DMS53 (cell line): ENCODE results near the gene PLD1.
"Not testable (repeated sequence)": the region's sequence is repeated elsewhere in the genome, so short reads cannot be mapped to it uniquely, and the experiment has no call there.

Source experiments
- DNase-seq: peaks from one replicate; lab custom pipeline; 2025; lab: John Stamatoyannopoulos, UW

The PLD1 gene

DNA sequence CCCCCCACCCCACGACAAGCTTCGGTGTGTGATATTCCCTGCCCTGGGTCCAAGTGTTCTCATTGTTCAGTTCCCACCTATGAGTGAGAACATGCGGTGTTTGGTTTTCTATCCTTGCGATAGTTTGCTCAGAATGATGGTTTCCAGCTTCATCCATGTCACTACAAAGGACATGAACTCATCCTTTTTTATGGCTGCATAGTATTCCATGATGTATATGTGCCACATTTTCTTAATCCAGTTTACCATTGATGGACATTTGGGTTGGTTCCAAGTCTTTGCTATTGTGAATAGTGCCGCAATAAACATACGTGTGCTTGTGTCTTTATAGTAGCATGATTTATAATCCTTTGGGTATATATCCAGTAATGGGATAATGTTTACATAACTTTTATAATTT is 4.4 kb upstream of the PLD1 start:
- DNase-seq = not testable (repeated sequence)

DNA sequence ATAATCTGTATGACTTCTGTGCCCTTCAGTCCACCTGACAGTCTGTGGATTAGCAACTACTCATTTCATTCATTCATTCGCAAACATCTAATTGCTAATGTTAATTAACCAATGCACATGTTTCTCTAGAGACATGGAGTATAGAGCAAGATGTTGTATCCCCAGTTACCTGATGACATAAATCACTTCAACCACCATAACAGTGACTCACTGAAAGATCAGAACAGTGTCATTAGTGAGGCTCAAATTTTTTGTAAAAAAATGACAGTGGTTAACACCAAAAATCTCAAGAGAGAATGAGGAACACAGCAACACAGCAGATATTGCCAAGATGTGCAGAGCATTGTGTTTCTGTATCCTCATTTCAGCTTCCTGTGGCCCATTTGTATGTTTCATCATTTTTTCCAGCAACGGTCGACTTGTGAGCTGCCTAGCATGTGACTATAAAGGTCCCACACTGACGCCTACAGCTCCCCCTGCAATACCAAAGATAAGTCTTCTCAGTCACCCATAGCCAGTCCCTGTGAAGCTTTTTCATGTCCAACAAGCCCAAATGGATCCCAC is 3.7 kb upstream of the PLD1 start:
- no peak for DNase-seq

- DNase-seq = no peak
Observed at GRCh38 chr3:171813278-171813896, 3.1 kb upstream of the PLD1 start.

GRCh38 chr3:171812811-171813210 is 2.5 kb upstream of the PLD1 start:
- DNase-seq = no peak

- no peak for DNase-seq
Observed at GRCh38 chr3:171811913-171812335, 1.6 kb upstream of the PLD1 start.

DNA sequence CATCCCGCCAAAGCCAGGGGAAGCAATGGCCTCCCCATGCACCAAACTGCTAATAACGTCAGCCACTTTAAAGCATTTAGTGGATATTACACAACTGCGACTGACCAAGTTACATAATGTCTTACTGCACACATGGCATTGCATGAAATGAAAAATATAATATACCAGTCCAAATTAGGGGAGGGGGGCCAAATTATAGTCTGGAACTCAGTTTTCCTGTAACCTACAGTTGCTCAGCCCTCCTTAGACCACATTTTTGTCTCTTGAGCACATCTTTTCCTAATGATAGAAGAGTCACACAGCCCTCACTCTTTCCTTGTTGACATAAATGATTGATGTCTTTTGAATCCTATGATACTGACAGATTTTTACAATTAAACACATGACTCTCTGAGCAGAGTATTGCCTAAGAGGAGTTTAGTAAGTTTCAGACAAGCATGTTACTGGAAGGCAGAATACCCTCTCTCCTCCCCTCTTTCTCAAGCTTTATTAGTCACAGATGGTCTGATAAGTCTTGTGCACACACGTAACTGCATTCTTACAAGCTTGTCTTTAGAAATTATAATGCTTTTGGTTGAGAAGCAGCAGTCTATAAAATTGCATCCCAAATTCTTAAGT is 1.1 kb upstream of the PLD1 start:
- peak; percentile 7 for DNase-seq

- no peak for DNase-seq
Observed at GRCh38 chr3:171810629-171811294, 479 bp upstream of the PLD1 start.

DNA sequence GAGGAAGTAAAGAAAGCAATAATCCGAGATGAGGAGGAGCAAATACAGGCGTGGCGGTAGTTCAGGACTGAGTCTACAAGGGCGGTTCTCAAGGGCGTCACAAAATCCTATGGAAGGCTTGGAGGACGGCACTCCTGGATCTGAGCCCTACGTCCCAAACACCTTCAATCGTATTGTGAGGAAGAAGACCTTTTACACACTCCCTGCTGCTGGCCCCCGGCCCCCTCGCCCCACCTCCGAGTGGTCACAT is 747 bp downstream of the PLD1 start:
- DNase-seq = peak; percentile 73

GRCh38 chr3:171807806-171808205 is 2.5 kb downstream of the PLD1 start:
- DNase-seq = peak; percentile 48

DNA sequence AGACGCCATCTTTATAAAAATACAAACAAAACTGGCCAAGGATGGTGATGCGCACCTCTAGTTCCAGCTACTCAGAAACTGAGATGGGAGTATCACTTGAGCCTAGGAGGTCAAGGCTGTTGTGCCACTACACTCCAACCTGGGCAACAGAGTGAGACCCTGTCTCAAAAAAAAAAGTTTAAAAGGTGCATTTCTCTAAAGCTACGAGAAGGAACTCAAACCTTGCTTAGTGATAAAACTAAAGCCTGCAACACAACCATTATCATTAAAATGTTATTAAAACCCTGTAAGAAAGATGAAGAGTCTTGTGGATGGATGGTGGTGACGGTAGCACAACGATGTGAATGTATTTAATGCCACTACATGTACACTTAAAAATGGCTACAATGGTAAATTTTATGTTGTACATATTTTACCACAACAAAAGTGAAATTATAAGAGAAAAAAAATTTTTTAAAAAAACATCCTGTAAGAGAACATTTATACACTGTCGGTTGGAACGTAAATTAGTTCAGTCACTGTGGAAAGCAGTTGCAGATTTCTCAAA is 3.1 kb downstream of the PLD1 start:
- no peak for DNase-seq

DNA sequence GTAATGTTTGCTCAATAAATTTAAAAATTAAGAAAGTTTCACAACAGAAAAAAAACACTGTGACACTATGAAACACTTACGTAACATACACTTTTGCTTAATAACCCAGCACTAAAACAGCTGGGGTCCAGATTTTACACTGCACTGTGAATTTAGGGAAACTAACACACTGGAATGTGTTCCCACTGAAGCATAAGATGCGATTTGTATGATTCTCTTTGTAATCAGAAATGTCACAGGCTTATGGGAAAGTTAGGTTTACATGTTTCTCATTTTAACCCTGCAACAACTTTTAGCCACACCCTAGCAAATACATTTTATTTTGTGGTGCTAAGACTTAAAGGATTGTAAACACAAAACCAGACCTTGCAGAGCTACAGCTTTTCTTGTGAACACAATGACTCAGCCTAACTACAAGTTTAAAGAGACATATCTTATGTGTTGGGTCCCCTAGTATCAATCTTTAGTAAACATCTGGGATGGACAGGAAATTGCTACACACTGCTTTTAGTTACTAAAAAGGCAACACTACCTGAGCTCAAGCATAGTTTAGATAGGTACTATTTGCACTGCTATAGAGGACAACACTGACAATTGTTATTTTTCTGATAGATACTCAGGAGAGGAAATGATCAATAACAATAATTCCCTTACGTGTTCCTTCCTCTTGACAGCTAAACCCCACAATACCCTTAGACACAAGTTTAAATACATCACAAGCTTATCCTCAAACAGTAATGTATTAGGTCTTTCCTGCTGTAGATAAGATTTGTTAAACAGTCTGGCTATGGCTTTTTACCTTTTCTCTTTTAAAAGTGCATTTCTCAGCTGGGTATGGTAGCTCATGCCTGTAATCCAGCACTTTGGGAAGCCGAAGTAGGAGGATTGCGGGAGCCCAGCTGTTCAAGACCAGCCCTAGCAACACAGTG is 3.8 kb downstream of the PLD1 start:
- peak; percentile 49 for DNase-seq

GRCh38 chr3:171805687-171806086 is 4.6 kb downstream of the PLD1 start:
- DNase-seq = no peak

DNA sequence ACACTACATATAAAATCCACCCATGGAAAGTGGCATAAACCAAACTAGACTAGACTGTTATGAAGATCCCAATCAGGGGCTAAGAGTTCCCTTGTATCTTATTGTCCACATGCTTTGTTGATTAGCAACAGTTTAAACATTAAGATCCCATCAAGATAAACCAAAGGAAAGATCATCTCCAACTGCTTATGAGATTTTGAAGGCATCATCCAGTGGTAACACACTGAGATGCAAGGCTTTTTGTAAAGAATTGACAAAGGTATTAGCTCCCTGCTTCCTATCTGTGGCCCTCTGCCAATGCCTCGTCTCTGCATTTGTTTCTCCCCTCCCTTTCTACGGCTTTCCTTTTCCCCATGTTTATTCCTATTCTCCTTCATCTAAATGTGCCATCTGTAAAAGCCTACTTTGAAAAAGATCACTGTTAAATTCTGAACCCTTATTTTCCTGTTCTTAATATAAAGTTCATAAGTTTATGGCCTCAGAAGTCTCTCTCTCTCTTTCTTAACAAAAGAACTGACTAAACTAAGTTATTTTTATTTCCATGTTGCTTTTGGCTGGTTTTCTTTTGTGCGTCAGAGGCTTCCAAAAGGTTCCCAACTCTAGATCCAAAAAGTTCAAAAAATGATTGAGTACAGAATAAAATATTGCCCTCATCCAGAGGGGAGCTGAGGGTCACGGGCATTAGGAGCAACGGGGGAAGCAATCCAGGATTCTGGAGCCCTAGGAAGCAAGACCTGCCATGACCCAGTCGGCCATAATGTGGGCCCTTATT is 5.5 kb downstream of the PLD1 start:
- DNase-seq = no peak

DNA sequence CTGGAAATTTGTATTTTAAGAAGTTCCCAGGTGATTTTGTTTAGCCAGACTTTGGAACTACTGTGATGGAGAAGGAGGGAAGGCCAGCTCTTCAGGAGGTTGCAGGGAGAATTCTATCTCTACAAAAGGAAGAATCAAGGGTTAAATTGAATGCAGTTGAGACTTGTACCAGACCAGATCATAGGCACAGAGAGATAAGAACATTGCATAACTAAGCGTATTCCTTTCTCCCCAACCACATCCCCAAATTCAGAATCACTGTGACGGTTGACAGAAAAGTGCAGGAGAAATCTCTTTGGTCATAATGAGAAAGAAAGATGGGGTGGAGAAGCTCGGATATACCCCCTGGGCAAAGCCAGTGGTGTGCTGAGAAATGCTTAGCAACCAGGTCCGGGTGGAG is 7.2 kb downstream of the PLD1 start:
- DNase-seq = no peak

- no peak for DNase-seq
Observed at GRCh38 chr3:171802590-171802956, 7.7 kb downstream of the PLD1 start.

DNA sequence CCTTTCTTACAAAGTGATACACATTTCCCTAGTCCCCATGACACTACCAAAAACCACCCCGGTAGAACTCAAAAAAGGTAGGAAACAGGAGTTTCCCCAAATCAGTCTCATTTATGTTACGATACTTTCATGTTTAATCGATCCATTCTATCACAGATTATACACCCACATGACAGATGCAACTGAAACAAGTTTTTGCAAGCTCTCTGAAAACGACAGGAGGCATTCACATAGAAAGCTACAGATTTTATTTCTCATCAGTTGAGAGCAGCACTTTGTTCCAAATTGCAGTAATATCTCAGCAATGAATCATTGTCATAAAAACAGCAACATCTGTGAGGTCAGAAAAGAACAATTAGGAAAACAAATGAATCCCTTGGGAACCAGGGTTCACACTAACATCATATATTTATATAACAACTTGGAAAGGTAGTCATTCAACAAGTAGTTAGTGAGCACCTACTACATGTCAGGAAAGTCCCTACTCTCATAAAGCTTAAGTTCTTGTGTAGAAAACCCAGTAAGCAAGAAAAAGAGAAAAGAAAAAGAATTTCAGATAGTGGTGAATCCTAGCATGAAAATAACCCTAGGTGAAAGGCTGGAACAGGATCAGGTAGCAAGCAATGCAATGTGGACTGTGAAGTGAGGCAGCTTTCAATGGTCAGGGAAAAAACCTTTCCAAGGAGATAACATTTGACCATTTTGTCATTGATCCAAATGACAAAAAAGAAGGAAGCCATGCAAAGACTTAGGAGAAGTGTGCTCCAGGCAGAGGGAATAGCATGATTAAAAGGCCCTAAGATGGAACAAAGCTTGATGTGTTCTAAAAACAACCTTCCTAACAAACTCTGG is 8.3 kb downstream of the PLD1 start:
- DNase-seq = no peak

- no peak for DNase-seq
Observed at GRCh38 chr3:171799501-171799900, 10.8 kb downstream of the PLD1 start.

GRCh38 chr3:171797873-171798272 is 12.4 kb downstream of the PLD1 start:
- peak; percentile 17 for DNase-seq

GRCh38 chr3:171797265-171797679 is 13.0 kb downstream of the PLD1 start:
- DNase-seq = no peak

- no peak for DNase-seq
Observed at GRCh38 chr3:171796625-171797264, 13.5 kb downstream of the PLD1 start.
